AG10803 (cell line): ENCODE results near the gene AR.
A peak's percentile ranks its signal among the peaks of the same experiment; 100 is the strongest.

Source experiments
- DNase-seq: peaks from one replicate; pipeline ENCODE4 v3.0.0; 2010; ENCODE audit warnings: low read depth
- H3K4me3 ChIP-seq: 2 replicates; pipeline ENCODE4 v1.5.1; 2011; ENCODE audit warnings: mild to moderate bottlenecking, low read length, control low read depth
- TF ChIP-seq, protein P1 (sequence below): conservative IDR thresholded peaks from 2 replicates; pipeline ENCODE4 v1.5.1; 2011; ENCODE audit warnings: mild to moderate bottlenecking, low read length, control low read depth, inconsistent platforms

Gene AR

DNA sequence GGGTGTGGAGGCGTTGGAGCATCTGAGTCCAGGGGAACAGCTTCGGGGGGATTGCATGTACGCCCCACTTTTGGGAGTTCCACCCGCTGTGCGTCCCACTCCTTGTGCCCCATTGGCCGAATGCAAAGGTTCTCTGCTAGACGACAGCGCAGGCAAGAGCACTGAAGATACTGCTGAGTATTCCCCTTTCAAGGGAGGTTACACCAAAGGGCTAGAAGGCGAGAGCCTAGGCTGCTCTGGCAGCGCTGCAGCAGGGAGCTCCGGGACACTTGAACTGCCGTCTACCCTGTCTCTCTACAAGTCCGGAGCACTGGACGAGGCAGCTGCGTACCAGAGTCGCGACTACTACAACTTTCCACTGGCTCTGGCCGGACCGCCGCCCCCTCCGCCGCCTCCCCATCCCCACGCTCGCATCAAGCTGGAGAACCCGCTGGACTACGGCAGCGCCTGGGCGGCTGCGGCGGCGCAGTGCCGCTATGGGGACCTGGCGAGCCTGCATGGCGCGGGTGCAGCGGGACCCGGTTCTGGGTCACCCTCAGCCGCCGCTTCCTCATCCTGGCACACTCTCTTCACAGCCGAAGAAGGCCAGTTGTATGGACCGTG lies 2.2 kb downstream of the AR start:
- peak overlapping the region; percentile 67 for H3K4me3 ChIP-seq
- DNase-seq: no peak
- TF ChIP-seq, protein P1, sequence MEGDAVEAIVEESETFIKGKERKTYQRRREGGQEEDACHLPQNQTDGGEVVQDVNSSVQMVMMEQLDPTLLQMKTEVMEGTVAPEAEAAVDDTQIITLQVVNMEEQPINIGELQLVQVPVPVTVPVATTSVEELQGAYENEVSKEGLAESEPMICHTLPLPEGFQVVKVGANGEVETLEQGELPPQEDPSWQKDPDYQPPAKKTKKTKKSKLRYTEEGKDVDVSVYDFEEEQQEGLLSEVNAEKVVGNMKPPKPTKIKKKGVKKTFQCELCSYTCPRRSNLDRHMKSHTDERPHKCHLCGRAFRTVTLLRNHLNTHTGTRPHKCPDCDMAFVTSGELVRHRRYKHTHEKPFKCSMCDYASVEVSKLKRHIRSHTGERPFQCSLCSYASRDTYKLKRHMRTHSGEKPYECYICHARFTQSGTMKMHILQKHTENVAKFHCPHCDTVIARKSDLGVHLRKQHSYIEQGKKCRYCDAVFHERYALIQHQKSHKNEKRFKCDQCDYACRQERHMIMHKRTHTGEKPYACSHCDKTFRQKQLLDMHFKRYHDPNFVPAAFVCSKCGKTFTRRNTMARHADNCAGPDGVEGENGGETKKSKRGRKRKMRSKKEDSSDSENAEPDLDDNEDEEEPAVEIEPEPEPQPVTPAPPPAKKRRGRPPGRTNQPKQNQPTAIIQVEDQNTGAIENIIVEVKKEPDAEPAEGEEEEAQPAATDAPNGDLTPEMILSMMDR: no peak

DNA sequence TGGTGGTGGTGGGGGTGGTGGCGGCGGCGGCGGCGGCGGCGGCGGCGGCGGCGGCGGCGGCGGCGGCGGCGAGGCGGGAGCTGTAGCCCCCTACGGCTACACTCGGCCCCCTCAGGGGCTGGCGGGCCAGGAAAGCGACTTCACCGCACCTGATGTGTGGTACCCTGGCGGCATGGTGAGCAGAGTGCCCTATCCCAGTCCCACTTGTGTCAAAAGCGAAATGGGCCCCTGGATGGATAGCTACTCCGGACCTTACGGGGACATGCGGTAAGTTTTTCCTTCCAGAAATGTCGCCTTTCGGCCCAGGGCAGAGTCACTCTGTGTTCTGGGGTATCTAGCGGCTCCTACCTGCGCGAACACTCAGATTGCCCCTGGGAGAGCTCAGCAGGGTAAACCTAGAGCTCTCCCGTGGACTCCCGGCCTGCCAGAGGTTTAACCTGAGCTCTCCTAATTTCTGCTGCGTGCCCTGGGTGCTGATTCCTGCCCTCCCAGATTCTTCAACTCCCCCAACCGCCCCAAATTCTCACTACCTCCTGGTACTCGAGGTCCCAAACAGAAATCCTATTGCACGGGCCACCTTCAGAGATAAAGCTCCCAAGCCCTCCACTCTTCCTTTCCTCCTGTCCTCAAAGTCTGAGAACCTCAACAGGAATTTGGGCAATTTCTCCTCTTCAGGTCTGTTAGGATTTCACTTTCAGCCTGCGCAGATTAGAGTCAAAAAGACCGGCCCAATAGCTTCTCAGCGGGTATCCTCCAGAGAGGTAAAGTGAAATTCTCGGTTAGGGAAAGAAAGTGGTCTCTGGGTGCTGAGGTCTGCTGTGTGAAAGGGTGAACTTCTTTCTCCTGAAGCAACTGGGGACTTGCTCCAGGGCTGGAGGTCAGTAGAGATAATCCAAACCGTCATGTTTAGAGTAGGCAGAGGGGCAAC lies 2.9 kb downstream of the AR start:
- TF ChIP-seq, protein P1: no peak
- no peak for DNase-seq
- H3K4me3 ChIP-seq: peak overlapping the region; percentile 67

GRCh38 chrX:67555578-67556203 lies 11.9 kb downstream of the AR start:
- peak; percentile 42 for DNase-seq
- H3K4me3 ChIP-seq: no peak overlapping the region
- TF ChIP-seq, protein P1: peak; percentile 78

- no peak for DNase-seq
- TF ChIP-seq, protein P1: no peak
- no peak overlapping the region for H3K4me3 ChIP-seq
Observed at GRCh38 chrX:67558267-67558666, 14.4 kb downstream of the AR start.

- H3K4me3 ChIP-seq: no peak overlapping the region
- TF ChIP-seq, protein P1: no peak
- DNase-seq: no peak
Observed at GRCh38 chrX:67563469-67564448, 19.9 kb downstream of the AR start.

- TF ChIP-seq, protein P1: no peak
- no peak for DNase-seq
- no peak overlapping the region for H3K4me3 ChIP-seq
Observed at GRCh38 chrX:67564475-67564874, 20.7 kb downstream of the AR start.
